Measurements from ENCODE around the gene NEBL. TPM values are rescaled to one million over a fixed set of nuclear protein-coding genes. Genes with fewer than 3 reads are reported as not detected.

Gene NEBL
- total and polyA plus RNA-seq, 9 of the 15 experiments (the other 6 are each of a cell fraction or from before 2014, with no cell fraction given) = 0.82 to 14.6 (median 9.8) TPM

- 36% methylated on average over 2 of the region's 2 CpGs for WGBS (ENCODE audit: insufficient coverage, low coverage, missing lambda C conversion rate)
- ChIA-PET POLR2A (interaction anchor here (0.7 kb wide), 1 partner anchor 974 kb away, joined by 3 read pairs; no protein-coding TSS in a partner anchor), CTCF (ENCODE audit: low intra/inter-chr PET ratio) (no interaction called here)
- ATAC-seq (no peak), DNase-seq (ENCODE audit: extremely low read depth in 1 of 4, low spot score in 3 of 4) (no peak), FAIRE-seq (no peak)
- H3K79me2 ChIP-seq (ENCODE audit: control insufficient read depth, insufficient read depth, low read length) = no peaks in the 10 kb centered on the region
- H3K4me2 ChIP-seq (ENCODE audit: insufficient read depth, low read length) = no peak overlapping the region
- H3K27ac ChIP-seq (ENCODE audit: extremely low read depth, low read depth, low read length) = no peak overlapping the region
- no peaks in the 10 kb centered on the region for H3K4me1 ChIP-seq (replicated peaks in 1 of 2; ENCODE audit: control insufficient read depth in 2 of 2, insufficient read depth in 2 of 2, low read length in 2 of 2)
- H2AFZ ChIP-seq (ENCODE audit: low read depth, low read length) = no peak overlapping the region
- H3K36me3 ChIP-seq (ENCODE audit: control insufficient read depth, insufficient read depth, low read length) = no peaks in the 10 kb centered on the region
- in situ Hi-C loops (cut with MboI) (no loop called here), intact Hi-C loops (cut with micrococcal nuclease) (loop anchor here (5.0 kb wide), 1 partner anchor 1031 kb away; no protein-coding TSS in a partner anchor)
- TF ChIP-seq NFYB (IDR thresholded peaks at IDR 0.05; ENCODE audit: extremely low read depth, insufficient read length) = no peak
- TF ChIP-seq ZSCAN29 (IDR thresholded peaks at IDR 0.05) = no peak
- no peak for TF ChIP-seq FOXM1 (IDR thresholded peaks at IDR 0.05; ENCODE audit: low read depth)
- TF ChIP-seq FOXM1 (CRISPR knock-in tag; IDR thresholded peaks at IDR 0.05; ENCODE audit: low read depth) = no peak
- TF ChIP-seq ZNF146 (CRISPR knock-in tag; IDR thresholded peaks at IDR 0.05; ENCODE audit: unreplicated experiment) = peak; percentile 58
- no peak for TF ChIP-seq TAF1 (IDR thresholded peaks at IDR 0.05; ENCODE audit: control insufficient read depth, extremely low read depth, insufficient read depth, low read length, severe bottlenecking)
- TF ChIP-seq ZFP1 (CRISPR knock-in tag; IDR thresholded peaks at IDR 0.05) = no peak
- TF ChIP-seq EWSR1 (IDR thresholded peaks at IDR 0.05; ENCODE audit: borderline replicate concordance, low read depth, partially characterized antibody) = no peak
- H3K27me3 ChIP-seq (ENCODE audit: control insufficient read depth in 2 of 2, insufficient read depth in 2 of 2, low read length in 2 of 2) = no peaks in the 10 kb centered on the region
- no peak overlapping the region for H3K9ac ChIP-seq (ENCODE audit: insufficient read depth in 1 of 2, low read depth in 2 of 2, low read length in 2 of 2)
- BruUV-seq (replicated peaks) = no TSS peak
- H3K9me1 ChIP-seq (ENCODE audit: control insufficient read depth, insufficient read depth, low read length) = no peaks in the 10 kb centered on the region
- H3K9me3 ChIP-seq (replicated peaks; ENCODE audit: control insufficient read depth, insufficient read depth, low read depth, low read length) = no peaks in the 10 kb centered on the region
- H3K4me3 ChIP-seq = no peak overlapping the region
- no peaks in the 10 kb centered on the region for H4K20me1 ChIP-seq (replicated peaks; ENCODE audit: control insufficient read depth, insufficient read depth, low read length)
These were observed 43.8 kb downstream of the NEBL start for GRCh38 chr10:20853276-20853675.
